Upper lobe of left lung (tissue), 4 donors: ENCODE data around the gene KIF24.

Experiments used
- CTCF ChIP-seq, 6 experiments: fragments of 450-650 bp in 4 of 6; fragments of 200-600 bp in 2 of 6; sonication (generic) in 2 of 6; IDR thresholded peaks; one replicate each; pipeline ENCODE4 v1.5.1; 2016 to 2019; ENCODE audit warnings: antibody characterized with exemption in 6 of 6
- EP300 ChIP-seq, 4 donors: sonication (generic); formaldehyde crosslinking; IDR thresholded peaks; one replicate each; pipeline ENCODE4 v1.5.1; 2017; ENCODE audit warnings: antibody characterized with exemption in 4 of 4, control low read depth in 2 of 4
- POLR2A ChIP-seq, 4 donors: fragments of 450-650 bp; IDR thresholded peaks; one replicate each; pipeline ENCODE4 v1.5.1; 2016 to 2017; ENCODE audit warnings: antibody characterized with exemption in 4 of 4, mild to moderate bottlenecking in 2 of 4

DNA sequence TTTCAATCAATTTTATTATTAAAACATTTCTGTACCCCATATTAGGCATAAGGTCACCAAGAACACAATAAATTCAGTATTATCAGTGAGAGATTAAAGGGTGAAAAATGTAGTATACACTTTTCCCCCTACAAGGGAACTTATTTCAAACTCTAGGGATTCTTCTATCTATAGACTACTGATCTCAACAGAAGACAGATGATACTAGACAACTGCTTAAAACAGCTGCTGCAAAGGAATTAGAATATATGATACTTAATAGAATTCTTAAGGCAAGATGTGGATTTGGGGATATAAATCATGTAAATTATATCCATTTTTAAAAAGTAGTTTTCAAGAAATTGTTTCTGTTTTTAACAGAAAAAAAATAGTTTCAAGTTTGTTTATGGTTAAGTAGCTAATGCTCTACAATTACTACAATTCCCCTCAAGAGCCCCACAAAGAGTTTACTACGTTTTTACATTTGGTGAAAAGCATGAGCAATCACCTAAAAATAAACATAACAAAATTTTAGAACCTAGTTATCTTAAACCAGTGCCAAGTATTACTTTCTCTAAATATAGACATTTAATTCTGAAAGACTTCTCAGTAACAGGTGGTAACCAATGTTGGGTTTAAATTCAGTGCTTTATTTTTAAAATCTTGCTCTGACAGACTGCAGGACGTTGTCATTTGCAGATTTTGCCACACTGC, 6.0 kb downstream of the KIF24 start:
- TF ChIP-seq EP300 (IDR thresholded peaks at IDR 0.05) (no peak), CTCF (IDR thresholded peaks at IDR 0.05) (no peak), POLR2A (IDR thresholded peaks at IDR 0.05) (no peak)
